ENCODE results near the gene COX8C. TPM values are rescaled to one million over a fixed set of nuclear protein-coding genes. Genes with fewer than 3 reads are reported as not detected.
"Not testable (repeated sequence)": the region's sequence is repeated elsewhere in the genome, so short reads cannot be mapped to it uniquely, and the experiment has no call there.

Gene COX8C
- total and polyA plus RNA-seq, 2 of the 8 experiments (the other 6 are each of a cell fraction or from before 2014, with no cell fraction given) = not detected

DNA sequence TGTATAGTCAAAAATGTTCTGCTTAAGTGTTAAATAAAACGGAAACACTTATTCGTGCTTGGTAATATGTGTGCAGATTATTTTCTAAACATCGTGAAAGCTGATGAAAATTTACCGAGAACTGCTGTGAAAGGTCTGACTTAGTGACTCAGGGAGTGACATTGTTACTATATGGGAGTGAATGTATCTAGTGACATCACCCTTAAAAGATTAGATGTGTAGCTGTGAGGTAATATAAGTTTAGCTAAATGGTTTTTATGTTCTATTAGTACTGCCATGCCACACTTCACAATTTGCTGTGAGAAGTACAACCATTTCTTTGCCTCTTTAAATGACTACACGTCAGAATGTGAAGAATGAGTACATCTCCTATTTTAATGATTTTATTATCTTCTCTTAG, 1.3 kb downstream of the COX8C start (continued):
- TF ChIP-seq MAFK (IDR thresholded peaks at IDR 0.05; ENCODE audit: low read depth, low read length) (no peak), CHD2 (IDR thresholded peaks at IDR 0.05; ENCODE audit: low read length) (no peak), SP2 (IDR thresholded peaks at IDR 0.05; ENCODE audit: low read length) (no peak)

DNA sequence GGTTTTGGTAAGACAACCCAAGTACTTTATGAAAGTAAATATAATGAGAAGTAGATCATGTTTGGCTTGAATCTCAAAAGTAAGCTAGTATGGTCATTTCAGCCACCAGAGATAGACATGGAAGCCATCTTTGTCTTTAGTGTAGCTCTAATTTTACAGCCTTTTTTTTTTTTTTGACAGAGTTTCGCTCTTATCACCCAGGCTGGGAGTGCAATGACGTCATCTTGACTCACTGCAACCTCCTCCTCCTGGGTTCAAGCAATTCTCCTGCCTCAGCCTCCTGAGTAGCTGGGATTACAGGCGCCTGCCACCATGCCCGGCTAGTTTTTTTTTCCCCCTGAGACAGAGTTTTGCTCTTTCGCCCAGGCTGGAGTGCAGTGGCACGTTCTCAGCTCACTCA, 7.9 kb downstream of the COX8C start:
- H4K8ac ChIP-seq (ENCODE audit: extremely low read depth, insufficient read depth, low read length); H4K91ac ChIP-seq (replicated peaks; ENCODE audit: insufficient read length, low read length); H2BK15ac ChIP-seq (ENCODE audit: low read length); H3K4me2 ChIP-seq (ENCODE audit: insufficient read depth in 1 of 2, low read depth in 2 of 2, low read length in 2 of 2); H2BK120ac ChIP-seq (replicated peaks; ENCODE audit: low read depth, low read length); H3K18ac ChIP-seq (ENCODE audit: extremely low read depth, low read length); H2AK5ac ChIP-seq (ENCODE audit: low read depth, low read length); H3K4ac ChIP-seq (replicated peaks; ENCODE audit: insufficient read length, low read depth, low read length); FAIRE-seq; H3K27ac ChIP-seq (ENCODE audit: low read depth, low read length); H3K9me3 ChIP-seq (ENCODE audit: insufficient read depth in 2 of 2, low read depth in 1 of 2, low read length in 1 of 2); H3K36me3 ChIP-seq (ENCODE audit: control insufficient read depth in 2 of 4, insufficient read depth in 4 of 4, low read length in 3 of 4); H3K4me1 ChIP-seq (replicated peaks in 1 of 4; ENCODE audit: control insufficient read depth in 3 of 4, insufficient read depth in 4 of 4, low read length in 3 of 4); H3K9ac ChIP-seq (replicated peaks in 1 of 4; ENCODE audit: extremely low read depth in 1 of 4, low read depth in 3 of 4, low read length in 3 of 4); H3K79me1 ChIP-seq (ENCODE audit: low read depth, low read length); H3K23me2 ChIP-seq (ENCODE audit: low read depth, low read length); H2BK5ac ChIP-seq (ENCODE audit: low read depth, low read length); H2BK12ac ChIP-seq (ENCODE audit: low read depth, low read length); H3K27me3 ChIP-seq (replicated peaks in 1 of 4; ENCODE audit: control insufficient read depth in 3 of 4, extremely low read depth in 1 of 4, insufficient read depth in 3 of 4, low read length in 3 of 4); H3K56ac ChIP-seq (replicated peaks; ENCODE audit: insufficient read length, low read depth, low read length); H2BK20ac ChIP-seq (ENCODE audit: low read length); DNase-seq (ENCODE audit: low read depth in 1 of 2, low spot score in 2 of 2); H4K5ac ChIP-seq (ENCODE audit: insufficient read length, low read depth, low read length); H4K20me1 ChIP-seq (replicated peaks in 1 of 2; ENCODE audit: control insufficient read depth in 1 of 2, insufficient read depth in 2 of 2, low read length in 2 of 2); H3K79me2 ChIP-seq (ENCODE audit: control insufficient read depth in 1 of 2, insufficient read depth in 2 of 2, low read length in 2 of 2); H2AFZ ChIP-seq (ENCODE audit: low read length); H3K23ac ChIP-seq (ENCODE audit: insufficient read length); POLR2A ChIA-PET (ENCODE audit: partially characterized antibody); H3K4me3 ChIP-seq (ENCODE audit: extremely low read depth in 1 of 4, insufficient read depth in 2 of 4, low read depth in 3 of 4, low read length in 4 of 4); H3K14ac ChIP-seq (ENCODE audit: insufficient read length): not testable (repeated sequence)
- CTCF ChIA-PET (ENCODE audit: partially characterized antibody) = interaction anchor here (0.9 to 1.4 kb wide), 2 partner anchors 24 to 63 kb away, joined by 3 read pairs; no protein-coding TSS in a partner anchor
- WGBS, 2 experiments (ENCODE audit: extremely low coverage in 1 of 2, insufficient coverage in 1 of 2, insufficient read length in 1 of 2, insufficient replicate concordance in 2 of 2, low coverage in 1 of 2, low lambda C conversion rate in 2 of 2, missing lambda C conversion rate in 1 of 2) = 94% methylated on average over 5 of the region's 6 CpGs; no CpG with 5 or more reads in 1 of the 2 experiments

Data from H1 (cell line).